Endothelial cell of umbilical vein (primary cell): ENCODE data around the gene CTNNA2. TPM values are rescaled to one million over a fixed set of nuclear protein-coding genes. Genes with fewer than 3 reads are reported as not detected.

Source experiments
- BruUV-seq: library from RNA; stranded (reverse); fragments of 400-500 nt; replicated peaks from 2 replicates; lab custom pipeline; 2021; lab: Mats Ljungman, UMichigan
- CTCF ChIA-PET: fragments of 300-600, 350-600 bp; sonication (Branson Sonifier 250); formaldehyde crosslinking; loops from one replicate; lab custom pipeline; 2021; ENCODE audit warnings: antibody characterized with exemption, inconsistent platforms; lab: Charles Lee
- POLR2A ChIA-PET: fragments of 300-600, 350-600 bp; sonication (Branson Sonifier 250); formaldehyde crosslinking; loops from one replicate; lab custom pipeline; 2021; ENCODE audit warnings: antibody characterized with exemption, inconsistent platforms; lab: Charles Lee
- DNase-seq: peaks from one replicate; pipeline ENCODE4 v3.0.0-alpha.2; 2011; ENCODE audit warnings: low read depth, low spot score
- FAIRE-seq: peaks from 2 replicates; lab custom pipeline; 2011; peaks lifted over from hg19 to GRCh38; lab: Jason Lieb, UNC
- H2AFZ ChIP-seq: 2 replicates; pipeline ENCODE4 v1.6.0; 2012; ENCODE audit warnings: low read depth, low read length, control low read depth, inconsistent platforms
- H3K27ac ChIP-seq: 2 replicates; pipeline ENCODE4 v1.5.1; 2011; ENCODE audit warnings: low read depth, mild to moderate bottlenecking, control low read depth, low read length, moderate library complexity; ENCODE audit not compliant: insufficient read depth
- H3K27me3 ChIP-seq, 2 experiments: 2 replicates each; pipeline versions ENCODE4 v1.6.0 to v1.6.1; 2011; ENCODE audit warnings: low read length in 2 of 2, mixed read lengths in 1 of 2; ENCODE audit not compliant: control insufficient read depth in 2 of 2, insufficient read depth in 2 of 2
- H3K36me3 ChIP-seq, 2 experiments: 2 replicates in 1 of 2; 3 replicates in 1 of 2; pipeline ENCODE4 v1.5.1; 2011; ENCODE audit warnings: low read length in 2 of 2, mild to moderate bottlenecking in 1 of 2, moderate library complexity in 1 of 2; ENCODE audit not compliant: control insufficient read depth in 2 of 2, insufficient read depth in 2 of 2; ENCODE audit errors: extremely low read depth in 1 of 2
- H3K4me1 ChIP-seq: 3 replicates; pipeline ENCODE4 v1.5.1; 2011; ENCODE audit warnings: mild to moderate bottlenecking, low read length; ENCODE audit not compliant: control insufficient read depth, insufficient read depth; ENCODE audit errors: extremely low read depth
- H3K4me2 ChIP-seq: 2 replicates; pipeline ENCODE4 v1.6.1; 2011; ENCODE audit warnings: low read length, control low read depth, mixed read lengths; ENCODE audit not compliant: insufficient read depth
- H3K4me3 ChIP-seq, 3 experiments: fragments of 200-600 bp in 1 of 3; sonication (generic), shearing (Covaris generic) in 1 of 3; replicated peaks in 1 of 3; 2 replicates each; pipeline ENCODE4 v1.5.1; 2011 to 2016; ENCODE audit warnings: control low read depth in 3 of 3, low read length in 3 of 3, mild to moderate bottlenecking in 2 of 3, inconsistent platforms in 1 of 3, low read depth in 1 of 3, moderate library complexity in 1 of 3; ENCODE audit not compliant: insufficient read depth in 1 of 3
- H3K79me2 ChIP-seq: 2 replicates; pipeline ENCODE4 v1.6.0; 2012; ENCODE audit warnings: low read length, inconsistent platforms; ENCODE audit not compliant: control insufficient read depth, insufficient read depth
- H3K9ac ChIP-seq: replicated peaks from 2 replicates; pipeline ENCODE3; 2011; ENCODE audit warnings: low read length, control low read depth; ENCODE audit not compliant: insufficient read depth; ENCODE audit errors: extremely low read depth
- H3K9me1 ChIP-seq: replicated peaks from 3 replicates; pipeline ENCODE4 v1.6.0; 2011; ENCODE audit warnings: mild to moderate bottlenecking, low read length; ENCODE audit not compliant: control insufficient read depth, insufficient read depth; ENCODE audit errors: extremely low read depth
- H3K9me3 ChIP-seq: replicated peaks from 2 replicates; pipeline ENCODE4 v1.5.1; 2012; ENCODE audit warnings: low read length, inconsistent platforms; ENCODE audit not compliant: control insufficient read depth, insufficient read depth
- H4K20me1 ChIP-seq: replicated peaks from 2 replicates; pipeline ENCODE3; 2011; ENCODE audit warnings: mild to moderate bottlenecking, low read length; ENCODE audit not compliant: control insufficient read depth, insufficient read depth; ENCODE audit errors: extremely low read depth
- CTCF ChIP-seq, 2 donors: IDR thresholded peaks; 1 replicate in 1 of 2; 2 replicates in 1 of 2; pipeline ENCODE4 v1.5.1; 2011; ENCODE audit warnings: low read length in 2 of 2, mild to moderate bottlenecking in 2 of 2, moderate library complexity in 2 of 2, control low read depth in 1 of 2, inconsistent platforms in 1 of 2, low read depth in 1 of 2; ENCODE audit not compliant: insufficient read depth in 1 of 2; ENCODE audit errors: extremely low read depth in 1 of 2
- EZH2 ChIP-seq: IDR thresholded peaks from 2 replicates; pipeline ENCODE4 v1.6.1; 2012; ENCODE audit warnings: borderline replicate concordance, low read depth, mild to moderate bottlenecking, moderate library complexity, low read length, inconsistent platforms; ENCODE audit not compliant: severe bottlenecking
- FOS ChIP-seq: IDR thresholded peaks from 2 replicates; pipeline ENCODE4 v1.6.1; 2011; ENCODE audit warnings: mild to moderate bottlenecking, low read length, moderate library complexity, borderline replicate concordance; ENCODE audit not compliant: insufficient read depth
- GATA2 ChIP-seq: IDR thresholded peaks from 2 replicates; pipeline ENCODE4 v1.7.0; 2011; ENCODE audit warnings: low read depth, mild to moderate bottlenecking, moderate library complexity, mixed read lengths, low read length; ENCODE audit not compliant: insufficient read length, insufficient read depth
- JUN ChIP-seq: IDR thresholded peaks from 2 replicates; pipeline ENCODE4 v1.6.1; 2011; ENCODE audit warnings: borderline replicate concordance, low read depth; ENCODE audit not compliant: insufficient read length, insufficient read depth
- MAX ChIP-seq: IDR thresholded peaks from 2 replicates; pipeline ENCODE4 v1.6.1; 2011; ENCODE audit not compliant: insufficient read depth, insufficient read length
- MYC ChIP-seq: IDR thresholded peaks from one replicate; pipeline ENCODE4 v1.6.1; 2011; ENCODE audit warnings: mild to moderate bottlenecking, low read depth, low read length
- dilution Hi-C: fragments of 300-500 bp; cut with MboI; formaldehyde crosslinking; loops from one replicate; pipeline ENCODE4 v1.15.0; 2019; ENCODE audit warnings: low sequenced_read_pairs; ENCODE audit not compliant: extremely low pct_ligation_motif_present
- intact Hi-C: fragments of 100-400 bp; cut with micrococcal nuclease; formaldehyde crosslinking; loops from one replicate; pipeline ENCODE4 v1.10.0; 2022
- polyA plus RNA-seq, 4 experiments: library from polyadenylated mRNA; depleted of rRNA in 3 of 4; stranded (reverse) in 3 of 4; unstranded in 1 of 4; fragments of >200 nt; gene quantifications; 2 replicates each; pipeline versions ENCODE4 v1.2.1 to v1.2.3, GENCODE V29; 2011 to 2012; ENCODE audit warnings: missing spikeins in 1 of 4
- total RNA-seq: library from RNA; stranded (reverse); gene quantifications from 2 replicates; pipeline ENCODE4 v1.2.3, GENCODE V29; 2021

Gene CTNNA2
- total and polyA plus RNA-seq, 2 donors (not counting 3 experiments of a cell fraction or from before 2014, with no cell fraction given), result not detected

- ChIA-PET POLR2A (no interaction called here), CTCF (no interaction called here)
- no peaks in the 10 kb centered on the region for H3K36me3 ChIP-seq
- H3K4me1 ChIP-seq, result no peaks in the 10 kb centered on the region
- DNase-seq (no peak), FAIRE-seq (no peak)
- H2AFZ ChIP-seq, result no peak overlapping the region
- no peaks in the 10 kb centered on the region for H3K9me1 ChIP-seq
- H3K9ac ChIP-seq, result no peak overlapping the region
- no peaks in the 10 kb centered on the region for H3K79me2 ChIP-seq
- H3K4me3 ChIP-seq, result no peak overlapping the region
- H3K9me3 ChIP-seq, result peaks cover 2% of the 10 kb centered on the region
- H4K20me1 ChIP-seq, result no peaks in the 10 kb centered on the region
- intact Hi-C loops, result no loop called here
- no TSS peak for BruUV-seq
- no peak for TF ChIP-seq EZH2
- TF ChIP-seq MYC, result no peak
- TF ChIP-seq MAX, result no peak
- no peak overlapping the region for H3K4me2 ChIP-seq
- no peaks in the 10 kb centered on the region for H3K27me3 ChIP-seq
- H3K27ac ChIP-seq, result no peak overlapping the region
- dilution Hi-C loops, result no loop called here
Observed at GRCh38 chr2:80670763-80671162, 1157.9 kb downstream of the CTNNA2 start.

GRCh38 chr2:80687524-80687923, 1174.7 kb downstream of the CTNNA2 start:
- Histone ChIP-seq H3K9me1 (no peaks in the 10 kb centered on the region), H3K27me3 (no peaks in the 10 kb centered on the region), H2AFZ (no peak overlapping the region), H4K20me1 (no peaks in the 10 kb centered on the region), H3K9me3 (peaks cover 7% of the 10 kb centered on the region), H3K79me2 (no peaks in the 10 kb centered on the region), H3K9ac (no peak overlapping the region), H3K36me3 (no peaks in the 10 kb centered on the region), H3K4me1 (no peaks in the 10 kb centered on the region), H3K27ac (no peak overlapping the region), H3K4me3 (no peak overlapping the region), H3K4me2 (no peak overlapping the region)
- intact Hi-C loops, result no loop called here
- ChIA-PET POLR2A (no interaction called here), CTCF (no interaction called here)
- TF ChIP-seq FOS, result no peak
- no peak for TF ChIP-seq MAX
- no peak for TF ChIP-seq JUN
- no peak for TF ChIP-seq CTCF (IDR thresholded peaks at IDR 0.05; ENCODE audit: extremely low read depth in 1 of 2, insufficient read depth in 1 of 2, low read depth in 1 of 2, low read length in 2 of 2)
- TF ChIP-seq EZH2, result no peak
- TF ChIP-seq GATA2, result no peak
- no peak for TF ChIP-seq MYC
- BruUV-seq, result no TSS peak
- DNase-seq, result no peak
- FAIRE-seq, result no peak
- dilution Hi-C loops, result no loop called here
